K562 (cell line): ENCODE measurements around the gene CASKIN1. TPM values are rescaled to one million over a fixed set of nuclear protein-coding genes. Genes with fewer than 3 reads are reported as not detected.

Source experiments
- AFF4 ChIP-seq: sonication (generic); formaldehyde crosslinking; IDR thresholded peaks from 2 replicates; pipeline ENCODE4 v1.8.0; 2023; ENCODE audit warnings: mild to moderate bottlenecking, missing genetic modification reagents
- FOS ChIP-seq: IDR thresholded peaks from 3 replicates; pipeline ENCODE4 v1.6.1; 2011; ENCODE audit not compliant: insufficient read length; ENCODE audit errors: extremely low read depth
- HSF4 ChIP-seq: fragments of 250-450 bp; sonication (Bioruptor Pico); IDR thresholded peaks from 2 replicates; pipeline ENCODE4 v2.1.2; 2022; ENCODE audit warnings: mild to moderate bottlenecking, moderate library complexity, borderline replicate concordance
- L3MBTL2 ChIP-seq: fragments of 450-650 bp; IDR thresholded peaks from 2 replicates; pipeline ENCODE4 v1.6.1; 2016; ENCODE audit warnings: mild to moderate bottlenecking, moderate library complexity
- MAFG ChIP-seq: fragments of 450-650 bp; conservative IDR thresholded peaks from 2 replicates; pipeline ENCODE4 v1.6.1; 2016; ENCODE audit warnings: missing genetic modification characterization, missing compliant biosample characterization
- NCOA1 ChIP-seq: fragments of 450-650 bp; IDR thresholded peaks from 2 replicates; pipeline ENCODE4 v1.6.1; 2016; ENCODE audit warnings: low read depth
- SMAD4 ChIP-seq: fragments of 250-450 bp; sonication (Bioruptor Pico); conservative IDR thresholded peaks from 2 replicates; pipeline ENCODE4 v1.8.0; 2021; ENCODE audit warnings: inconsistent platforms, mild to moderate bottlenecking, moderate library complexity
- SNAPC5 ChIP-seq: fragments of 250-450 bp; sonication (Bioruptor Pico); IDR thresholded peaks from 2 replicates; pipeline ENCODE4 v1.8.0; 2021; ENCODE audit warnings: moderate library complexity, mild to moderate bottlenecking, inconsistent platforms
- SOX6 ChIP-seq: fragments of 450-650 bp; IDR thresholded peaks from 2 replicates; pipeline ENCODE4 v1.6.1; 2014; ENCODE audit warnings: mild to moderate bottlenecking
- SUPT5H ChIP-seq: fragments of 450-650 bp; IDR thresholded peaks from 2 replicates; pipeline ENCODE4 v1.6.1; 2016
- USF2 ChIP-seq: sonication (generic); formaldehyde crosslinking; IDR thresholded peaks from 2 replicates; pipeline ENCODE4 v1.5.0; 2020; ENCODE audit warnings: missing genetic modification reagents
- ZBTB7A ChIP-seq: IDR thresholded peaks from 2 replicates; pipeline ENCODE4 v1.6.1; 2011; ENCODE audit warnings: low read depth, mild to moderate bottlenecking, low read length, moderate library complexity, borderline replicate concordance; ENCODE audit not compliant: control insufficient read depth
- ZFP1 ChIP-seq: fragments of 450-650 bp; formaldehyde crosslinking; IDR thresholded peaks from 2 replicates; pipeline ENCODE4 v1.4.0; 2020; ENCODE audit warnings: mild to moderate bottlenecking, mixed read lengths
- ZNF444 ChIP-seq: fragments of 250-450 bp; sonication (Bioruptor Pico); IDR thresholded peaks from 2 replicates; pipeline ENCODE4 v1.4.0; 2020; ENCODE audit warnings: mild to moderate bottlenecking, moderate library complexity
- ZNF586 ChIP-seq: fragments of 450-650 bp; formaldehyde crosslinking; conservative IDR thresholded peaks from 2 replicates; pipeline ENCODE4 v1.4.0; 2020; ENCODE audit warnings: mild to moderate bottlenecking, moderate library complexity
- polyA plus RNA-seq, 8 experiments: library from polyadenylated mRNA; depleted of rRNA in 4 of 8; stranded (reverse) in 5 of 8; unstranded in 3 of 8; fragments of >200 nt; fragmentation: Nextera tagmentation in 2 of 8; fragmentation: Illumina TruSeq in 1 of 8; extraction: Ambion mirVana in 2 of 8; extraction: Trizol in 1 of 8; gene quantifications; 2 replicates each; pipeline versions ENCODE4 v1.2.1 to v1.2.3, GENCODE V29; 2011 to 2014; ENCODE audit warnings: inconsistent platforms in 1 of 8, missing spikeins in 1 of 8
- total RNA-seq, 7 experiments: library from RNA; depleted of rRNA in 6 of 7; stranded (reverse); fragments of >200 nt in 6 of 7; fragmentation: Illumina TruSeq in 2 of 7; extraction: Trizol in 2 of 7; gene quantifications; 2 replicates each; pipeline versions ENCODE4 v1.2.1 to v1.2.3, GENCODE V29; 2011 to 2021; ENCODE audit warnings: low replicate concordance in 1 of 7
- TF ChIP-seq, protein P1 (sequence below): sonication (generic); formaldehyde crosslinking; IDR thresholded peaks from 2 replicates; pipeline ENCODE4 v1.8.1; 2022; ENCODE audit warnings: missing genetic modification reagents

The CASKIN1 gene
- total and polyA plus RNA-seq, 9 of the 15 experiments (the other 6 are each of a cell fraction or from before 2014, with no cell fraction given) = 0.15 to 4.5 (median 1.5) TPM; not detected in 2

DNA sequence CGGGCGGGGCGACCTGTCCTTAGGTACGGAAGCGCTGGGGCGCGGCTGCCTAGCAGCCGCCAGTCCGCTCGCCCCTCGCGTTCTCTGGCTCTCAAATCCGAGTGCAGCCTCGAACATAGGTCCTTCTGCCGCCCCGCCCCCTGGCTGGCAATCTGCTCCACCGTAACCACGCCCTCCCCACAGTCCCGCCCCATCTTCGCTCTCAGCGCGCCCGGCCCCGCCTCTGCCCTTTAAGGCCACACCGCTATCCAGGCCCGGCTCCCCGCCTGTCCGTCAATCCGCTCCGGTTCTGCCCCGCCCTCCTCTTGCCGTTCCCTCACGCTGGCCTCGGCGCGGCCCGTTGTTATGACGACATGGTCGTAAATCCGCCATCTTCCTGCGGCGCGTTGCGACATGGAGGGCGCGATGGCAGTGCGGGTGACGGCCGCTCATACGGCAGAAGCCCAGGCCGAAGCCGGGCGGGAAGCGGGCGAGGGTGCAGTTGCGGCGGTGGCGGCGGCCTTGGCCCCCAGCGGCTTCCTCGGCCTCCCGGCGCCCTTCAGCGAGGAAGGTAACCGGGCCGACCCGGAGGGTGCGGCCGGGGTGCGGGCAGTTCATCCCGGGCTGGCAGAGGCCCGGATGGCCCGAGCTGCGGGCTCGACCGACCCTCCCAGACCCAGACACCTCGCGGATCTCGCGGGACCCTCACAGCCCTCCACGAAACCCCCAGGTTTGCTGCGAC is 27.0 kb upstream of the CASKIN1 start, which contains the start of gene E4F1 (continued):
- TF ChIP-seq AFF4 (CRISPR knock-in tag) (peak; percentile 0; the same call in 1 of the 2 replicates), SMAD4 (peak; percentile 2; the same call in 1 of the 2 replicates), SOX6 (no peak), SNAPC5 (CRISPR knock-in tag) (no peak), MAFG (tag) (no peak), L3MBTL2 (peak; percentile 56), USF2 (CRISPR knock-in tag) (no peak), ZNF444 (CRISPR knock-in tag) (no peak), SUPT5H (peak; percentile 93), ZBTB7A (peak; percentile 36; the same call in 1 of the 2 replicates), FOS (no peak), NCOA1 (no peak), ZFP1 (no peak), HSF4 (CRISPR knock-in tag) (no peak), ZNF586 (CRISPR knock-in tag) (no peak)
- TF ChIP-seq, protein P1, sequence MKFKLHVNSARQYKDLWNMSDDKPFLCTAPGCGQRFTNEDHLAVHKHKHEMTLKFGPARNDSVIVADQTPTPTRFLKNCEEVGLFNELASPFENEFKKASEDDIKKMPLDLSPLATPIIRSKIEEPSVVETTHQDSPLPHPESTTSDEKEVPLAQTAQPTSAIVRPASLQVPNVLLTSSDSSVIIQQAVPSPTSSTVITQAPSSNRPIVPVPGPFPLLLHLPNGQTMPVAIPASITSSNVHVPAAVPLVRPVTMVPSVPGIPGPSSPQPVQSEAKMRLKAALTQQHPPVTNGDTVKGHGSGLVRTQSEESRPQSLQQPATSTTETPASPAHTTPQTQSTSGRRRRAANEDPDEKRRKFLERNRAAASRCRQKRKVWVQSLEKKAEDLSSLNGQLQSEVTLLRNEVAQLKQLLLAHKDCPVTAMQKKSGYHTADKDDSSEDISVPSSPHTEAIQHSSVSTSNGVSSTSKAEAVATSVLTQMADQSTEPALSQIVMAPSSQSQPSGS = no peak
